ENCODE results near the gene SYNE2. TPM values are rescaled to one million over a fixed set of nuclear protein-coding genes. Genes with fewer than 3 reads are reported as not detected.

The SYNE2 gene
- total and polyA plus RNA-seq, 10 of the 15 experiments (the other 5 are each of a cell fraction or from before 2014, with no cell fraction given): 2.1 to 52.7 (median 38.1) TPM

- ChIA-PET RAD21 (ENCODE audit: unreplicated experiment) (interaction anchor here (0.5 to 1.7 kb wide), 3 partner anchors 234 to 238 kb away, joined by 3 to 5 read pairs (median 3); no protein-coding TSS in a partner anchor), CTCF (interaction anchor here (0.9 to 3.6 kb wide), 6 partner anchors 17 to 243 kb away, joined by 3 to 25 read pairs (median 4); partner anchors contain the start of gene ESR2), POLR2A (no interaction called here), SMC1A (ENCODE audit: uncharacterized antibody, unreplicated experiment) (interaction anchor here (0.7 to 1.0 kb wide), 2 partner anchors 243 to 261 kb away, joined by 3 read pairs; no protein-coding TSS in a partner anchor)
- no TSS peak for BruUV-seq (replicated peaks)
- DNase-seq (ENCODE audit: low read depth, low spot score): no peak
- H3K27ac ChIP-seq (ENCODE audit: control insufficient read depth, insufficient read depth): no peak overlapping the region
- no peaks in the 10 kb centered on the region for H3K79me2 ChIP-seq (ENCODE audit: control insufficient read depth, insufficient read depth, low read length)
- TF ChIP-seq, protein P1, sequence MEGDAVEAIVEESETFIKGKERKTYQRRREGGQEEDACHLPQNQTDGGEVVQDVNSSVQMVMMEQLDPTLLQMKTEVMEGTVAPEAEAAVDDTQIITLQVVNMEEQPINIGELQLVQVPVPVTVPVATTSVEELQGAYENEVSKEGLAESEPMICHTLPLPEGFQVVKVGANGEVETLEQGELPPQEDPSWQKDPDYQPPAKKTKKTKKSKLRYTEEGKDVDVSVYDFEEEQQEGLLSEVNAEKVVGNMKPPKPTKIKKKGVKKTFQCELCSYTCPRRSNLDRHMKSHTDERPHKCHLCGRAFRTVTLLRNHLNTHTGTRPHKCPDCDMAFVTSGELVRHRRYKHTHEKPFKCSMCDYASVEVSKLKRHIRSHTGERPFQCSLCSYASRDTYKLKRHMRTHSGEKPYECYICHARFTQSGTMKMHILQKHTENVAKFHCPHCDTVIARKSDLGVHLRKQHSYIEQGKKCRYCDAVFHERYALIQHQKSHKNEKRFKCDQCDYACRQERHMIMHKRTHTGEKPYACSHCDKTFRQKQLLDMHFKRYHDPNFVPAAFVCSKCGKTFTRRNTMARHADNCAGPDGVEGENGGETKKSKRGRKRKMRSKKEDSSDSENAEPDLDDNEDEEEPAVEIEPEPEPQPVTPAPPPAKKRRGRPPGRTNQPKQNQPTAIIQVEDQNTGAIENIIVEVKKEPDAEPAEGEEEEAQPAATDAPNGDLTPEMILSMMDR (IDR thresholded peaks at IDR 0.05 in 2 of 3, conservative IDR thresholded peaks at IDR 0.05 in 1 of 3; ENCODE audit: control insufficient read depth in 2 of 3, extremely low read depth in 1 of 3, insufficient read depth in 1 of 3, low read depth in 3 of 3, low read length in 3 of 3): peak; percentile 34 to 67 (median 50); a peak in 5 of 6 replicates
- TF ChIP-seq RAD21 (IDR thresholded peaks at IDR 0.05; ENCODE audit: insufficient read depth, low read depth, low read length) (peak; percentile 42), BCL11A (IDR thresholded peaks at IDR 0.05; ENCODE audit: low read depth, low read length) (no peak), TCF12 (IDR thresholded peaks at IDR 0.05; ENCODE audit: low read depth, low read length) (no peak), NFYA (IDR thresholded peaks at IDR 0.05; ENCODE audit: borderline replicate concordance, low read depth, low read length) (no peak), EP300 (IDR thresholded peaks at IDR 0.05; ENCODE audit: borderline replicate concordance in 1 of 2, control insufficient read depth in 1 of 2, low read depth in 2 of 2, low read length in 2 of 2) (no peak), SMC3 (IDR thresholded peaks at IDR 0.05; ENCODE audit: borderline replicate concordance, low read length) (peak; percentile 17; the same call in 1 of the 2 replicates), USF2 (IDR thresholded peaks at IDR 0.05; ENCODE audit: borderline replicate concordance, low read depth, low read length) (no peak), SUZ12 (IDR thresholded peaks at IDR 0.05; ENCODE audit: unreplicated experiment) (no peak)
- TF ChIP-seq, protein P2, sequence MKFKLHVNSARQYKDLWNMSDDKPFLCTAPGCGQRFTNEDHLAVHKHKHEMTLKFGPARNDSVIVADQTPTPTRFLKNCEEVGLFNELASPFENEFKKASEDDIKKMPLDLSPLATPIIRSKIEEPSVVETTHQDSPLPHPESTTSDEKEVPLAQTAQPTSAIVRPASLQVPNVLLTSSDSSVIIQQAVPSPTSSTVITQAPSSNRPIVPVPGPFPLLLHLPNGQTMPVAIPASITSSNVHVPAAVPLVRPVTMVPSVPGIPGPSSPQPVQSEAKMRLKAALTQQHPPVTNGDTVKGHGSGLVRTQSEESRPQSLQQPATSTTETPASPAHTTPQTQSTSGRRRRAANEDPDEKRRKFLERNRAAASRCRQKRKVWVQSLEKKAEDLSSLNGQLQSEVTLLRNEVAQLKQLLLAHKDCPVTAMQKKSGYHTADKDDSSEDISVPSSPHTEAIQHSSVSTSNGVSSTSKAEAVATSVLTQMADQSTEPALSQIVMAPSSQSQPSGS (IDR thresholded peaks at IDR 0.05; ENCODE audit: low read length): no peak
- intact Hi-C loops (cut with micrococcal nuclease; ENCODE audit: unreplicated experiment) (loop anchor here (10.0 kb wide), 1 partner anchor 234 kb away; the partner anchor contains the start of gene ESR2), in situ Hi-C loops (cut with MboI) (no loop called here)
- H3K36me3 ChIP-seq (ENCODE audit: control insufficient read depth in 2 of 2, insufficient read depth in 2 of 2, low read length in 1 of 2): peaks cover 0 to 2% of the 10 kb centered on the region in 2 experiments; a peak in 1 of 4 replicates
- H2AFZ ChIP-seq (ENCODE audit: control insufficient read depth, low read depth, low read length): no peak overlapping the region
- no peak overlapping the region for H3K9ac ChIP-seq (ENCODE audit: control insufficient read depth, insufficient read depth, low read length)
- no peaks in the 10 kb centered on the region for H3K4me1 ChIP-seq (ENCODE audit: control insufficient read depth, insufficient read depth, low read length)
- H3K9me3 ChIP-seq (replicated peaks; ENCODE audit: control insufficient read depth, insufficient read depth, low read length): no peaks in the 10 kb centered on the region
- peak; percentile 56 for FAIRE-seq
- peak; percentile 92 for ATAC-seq
- no peak overlapping the region for H3K4me3 ChIP-seq
- no peaks in the 10 kb centered on the region for H3K27me3 ChIP-seq (replicated peaks in 1 of 2; ENCODE audit: control insufficient read depth in 2 of 2, insufficient read depth in 2 of 2, low read length in 1 of 2)
- no peak overlapping the region for H3K4me2 ChIP-seq (ENCODE audit: control insufficient read depth, insufficient read depth)
- no peaks in the 10 kb centered on the region for H4K20me1 ChIP-seq (ENCODE audit: control insufficient read depth, insufficient read depth)
- 78% methylated on average over 5 of the region's 5 CpGs for WGBS (ENCODE audit: insufficient coverage, insufficient replicate concordance, low lambda C conversion rate, missing lambda C conversion rate)
Measured at GRCh38 chr14:64060648-64061096, 207.9 kb downstream of the SYNE2 start.
